Activated CD8-positive, alpha-beta memory T cell treated with anti-CD3 and anti-CD28 coated beads, Interleukin-2, amount 10 ng/mL, durations not matched to agents 7 days and 5 days (primary cell): ENCODE data around the gene FAM114A1. TPM values are rescaled to one million over a fixed set of nuclear protein-coding genes. Genes with fewer than 3 reads are reported as not detected.
"Not testable (repeated sequence)": the region's sequence is repeated elsewhere in the genome, so short reads cannot be mapped to it uniquely, and the experiment has no call there.

Experiments
- ATAC-seq: fragments of 150-1000 bp; cut with Tn5 transposase; one replicate; pipeline ENCODE4 v1.10.0; 2021; ENCODE audit warnings: moderate library complexity
- CTCF ChIA-PET: fragments of 350-600 bp; sonication (Branson Sonifier 250); formaldehyde crosslinking; loops from one replicate; lab custom pipeline; 2021; ENCODE audit warnings: antibody characterized with exemption; lab: Charles Lee
- DNase-seq: peaks from one replicate; pipeline ENCODE4 v3.0.0-alpha.2; 2020
- H3K27ac Mint-ChIP-seq: one replicate; pipeline ENCODE4 v1.8.0; 2021; ENCODE audit warnings: mild to moderate bottlenecking, mixed read lengths
- H3K27me3 Mint-ChIP-seq: one replicate; pipeline ENCODE4 v1.8.0; 2021; ENCODE audit warnings: mixed read lengths
- H3K36me3 Mint-ChIP-seq: one replicate; pipeline ENCODE4 v1.8.0; 2021; ENCODE audit warnings: mild to moderate bottlenecking, mixed read lengths
- H3K4me1 Mint-ChIP-seq: one replicate; pipeline ENCODE4 v1.8.0; 2021; ENCODE audit warnings: mixed read lengths
- H3K4me3 Mint-ChIP-seq: one replicate; pipeline ENCODE4 v1.8.0; 2021; ENCODE audit warnings: mild to moderate bottlenecking, moderate library complexity, mixed read lengths
- H3K9me3 Mint-ChIP-seq: one replicate; pipeline ENCODE4 v1.8.0; 2022; ENCODE audit warnings: low read depth, mixed read lengths
- total RNA-seq, 2 experiments: library from RNA; stranded (reverse); gene quantifications; one replicate each; pipeline ENCODE4 v1.2.3, GENCODE V29; 2021

The FAM114A1 gene
- total RNA-seq, 2 experiments from 2014 or later = 0.40 TPM; not detected in 1

- no peak overlapping the region for H3K4me3 Mint-ChIP-seq
- CTCF ChIA-PET = no interaction called here
Observed at GRCh38 chr4:38952017-38952416, 84.4 kb downstream of the FAM114A1 start.

GRCh38 chr4:38954727-38955126, 87.1 kb downstream of the FAM114A1 start:
- Mint-ChIP-seq H3K27ac (no peak overlapping the region), H3K27me3 (peaks cover 6% of the 10 kb centered on the region), H3K9me3 (peaks cover 2% of the 10 kb centered on the region), H3K4me1 (peaks cover 26% of the 10 kb centered on the region), H3K4me3 (no peak overlapping the region), H3K36me3 (peaks cover 5% of the 10 kb centered on the region)
- DNase-seq (no peak), ATAC-seq (no peak)
- CTCF ChIA-PET = no interaction called here

More at GRCh38 chr4:38952017-38952416, 84.4 kb downstream of the FAM114A1 start:
- no peak for ATAC-seq
- Mint-ChIP-seq H3K27me3 (peaks cover 6% of the 10 kb centered on the region), H3K9me3 (no peaks in the 10 kb centered on the region), H3K36me3 (no peaks in the 10 kb centered on the region), H3K27ac (no peak overlapping the region), H3K4me1 (peaks cover 24% of the 10 kb centered on the region)
- no peak for DNase-seq

GRCh38 chr4:38955957-38956356, 88.4 kb downstream of the FAM114A1 start:
- ATAC-seq = no peak
- no peak for DNase-seq
- Mint-ChIP-seq H3K36me3 (peaks cover 8% of the 10 kb centered on the region), H3K9me3 (peaks cover 2% of the 10 kb centered on the region), H3K27me3 (peaks cover 6% of the 10 kb centered on the region), H3K4me1 (peaks cover 18% of the 10 kb centered on the region), H3K27ac (no peak overlapping the region), H3K4me3 (no peak overlapping the region)
- CTCF ChIA-PET = no interaction called here

- peaks cover 7% of the 10 kb centered on the region for H3K9me3 Mint-ChIP-seq
- H3K36me3 Mint-ChIP-seq = peaks cover 15% of the 10 kb centered on the region
- H3K27me3 Mint-ChIP-seq = peaks cover 6% of the 10 kb centered on the region
- H3K4me3 Mint-ChIP-seq = no peak overlapping the region
- H3K27ac Mint-ChIP-seq = no peak overlapping the region
- CTCF ChIA-PET = interaction anchor here (0.7 to 1.4 kb wide), 3 partner anchors 54 to 88 kb away, joined by 3 to 4 read pairs (median 3); no protein-coding TSS in a partner anchor
- H3K4me1 Mint-ChIP-seq = peaks cover 18% of the 10 kb centered on the region
- DNase-seq = no peak
- no peak for ATAC-seq
Observed at GRCh38 chr4:38957261-38957815, 89.7 kb downstream of the FAM114A1 start.

- peaks cover 15% of the 10 kb centered on the region for H3K36me3 Mint-ChIP-seq
- H3K9me3 Mint-ChIP-seq = peaks cover 7% of the 10 kb centered on the region
- peaks cover 18% of the 10 kb centered on the region for H3K4me1 Mint-ChIP-seq
- no peak overlapping the region for H3K27ac Mint-ChIP-seq
- CTCF ChIA-PET = interaction anchor here (0.7 to 1.4 kb wide), 3 partner anchors 55 to 87 kb away, joined by 3 to 4 read pairs (median 3); no protein-coding TSS in a partner anchor
- ATAC-seq (no peak), DNase-seq (no peak)
- H3K4me3 Mint-ChIP-seq = no peak overlapping the region
- H3K27me3 Mint-ChIP-seq = peaks cover 6% of the 10 kb centered on the region
Observed at GRCh38 chr4:38957893-38958292, 90.3 kb downstream of the FAM114A1 start.

- DNase-seq (no peak), ATAC-seq (peak; percentile 30)
- CTCF ChIA-PET = interaction anchor here (1.2 to 1.9 kb wide), 3 partner anchors 9 to 86 kb away, joined by 3 to 6 read pairs (median 4); no protein-coding TSS in a partner anchor
- peaks cover 7% of the 10 kb centered on the region for H3K9me3 Mint-ChIP-seq
- H3K27ac Mint-ChIP-seq = peak overlapping the region; percentile 22
- peaks cover 18% of the 10 kb centered on the region for H3K4me1 Mint-ChIP-seq
- no peak overlapping the region for H3K4me3 Mint-ChIP-seq
- peaks cover 20% of the 10 kb centered on the region for H3K36me3 Mint-ChIP-seq
- H3K27me3 Mint-ChIP-seq = peaks cover 5% of the 10 kb centered on the region
Observed at GRCh38 chr4:38958453-38959190, 91.0 kb downstream of the FAM114A1 start.

- H3K9me3 Mint-ChIP-seq, H3K4me3 Mint-ChIP-seq, H3K27ac Mint-ChIP-seq, ATAC-seq, DNase-seq, H3K27me3 Mint-ChIP-seq: not testable (repeated sequence)
- peaks cover 24% of the 10 kb centered on the region for H3K36me3 Mint-ChIP-seq
- H3K4me1 Mint-ChIP-seq = peaks cover 18% of the 10 kb centered on the region
- CTCF ChIA-PET = interaction anchor here (1.9 kb wide), 1 partner anchor 10 kb away, joined by 6 read pairs; no protein-coding TSS in a partner anchor
Observed at GRCh38 chr4:38959248-38959647, 91.6 kb downstream of the FAM114A1 start.

- H3K27ac Mint-ChIP-seq = no peak overlapping the region
- H3K36me3 Mint-ChIP-seq = peaks cover 63% of the 10 kb centered on the region
- no peaks in the 10 kb centered on the region for H3K27me3 Mint-ChIP-seq
- DNase-seq (no peak), ATAC-seq (no peak)
- H3K4me1 Mint-ChIP-seq = no peaks in the 10 kb centered on the region
- H3K4me3 Mint-ChIP-seq = no peak overlapping the region
- CTCF ChIA-PET = no interaction called here
- H3K9me3 Mint-ChIP-seq = peaks cover 5% of the 10 kb centered on the region
Observed at GRCh38 chr4:38964942-38965775, 97.6 kb downstream of the FAM114A1 start.

GRCh38 chr4:38965866-38966265, 98.3 kb downstream of the FAM114A1 start:
- CTCF ChIA-PET = no interaction called here
- Mint-ChIP-seq H3K36me3 (peaks cover 65% of the 10 kb centered on the region), H3K9me3 (peaks cover 5% of the 10 kb centered on the region), H3K4me3 (no peak overlapping the region), H3K27ac (no peak overlapping the region), H3K4me1 (no peaks in the 10 kb centered on the region), H3K27me3 (no peaks in the 10 kb centered on the region)
- no peak for DNase-seq
- no peak for ATAC-seq

- Mint-ChIP-seq H3K36me3 (peaks cover 61% of the 10 kb centered on the region), H3K9me3 (no peaks in the 10 kb centered on the region), H3K4me1 (no peaks in the 10 kb centered on the region), H3K27ac (no peak overlapping the region), H3K4me3 (no peak overlapping the region), H3K27me3 (no peaks in the 10 kb centered on the region)
- CTCF ChIA-PET = no interaction called here
- no peak for DNase-seq
- no peak for ATAC-seq
Observed at GRCh38 chr4:38967260-38968095, 99.9 kb downstream of the FAM114A1 start.

- Mint-ChIP-seq H3K4me1 (peaks cover 2% of the 10 kb centered on the region), H3K27ac (no peak overlapping the region), H3K4me3 (no peak overlapping the region), H3K27me3 (no peaks in the 10 kb centered on the region), H3K36me3 (peaks cover 59% of the 10 kb centered on the region), H3K9me3 (no peaks in the 10 kb centered on the region)
- no peak for ATAC-seq
- no peak for DNase-seq
- CTCF ChIA-PET = no interaction called here
Observed at GRCh38 chr4:38968668-38969067, 101.1 kb downstream of the FAM114A1 start.

- Mint-ChIP-seq H3K4me1 (peaks cover 13% of the 10 kb centered on the region), H3K4me3 (no peak overlapping the region), H3K36me3 (peaks cover 40% of the 10 kb centered on the region), H3K9me3 (no peaks in the 10 kb centered on the region), H3K27me3 (no peaks in the 10 kb centered on the region), H3K27ac (no peak overlapping the region)
- ATAC-seq = no peak
- CTCF ChIA-PET = interaction anchor here (0.9 to 1.2 kb wide), 3 partner anchors 26 to 802 kb away, joined by 3 read pairs; no protein-coding TSS in a partner anchor
- no peak for DNase-seq
Observed at GRCh38 chr4:38976308-38976707, 108.7 kb downstream of the FAM114A1 start.
